Naive thymus-derived CD4-positive, alpha-beta T cell (primary cell): Measurements from ENCODE around the gene SRCAP. TPM values are rescaled to one million over a fixed set of nuclear protein-coding genes. Genes with fewer than 3 reads are reported as not detected.

Source experiments
- ATAC-seq: fragments of 150-1000 bp; cut with Tn5 transposase; 2 replicates; pipeline ENCODE4 v1.10.0; 2021; ENCODE audit warnings: mild to moderate bottlenecking, moderate library complexity
- CTCF ChIA-PET: fragments of 350-600 bp; sonication (Branson Sonifier 250); formaldehyde crosslinking; loops from one replicate; lab custom pipeline; 2021; ENCODE audit warnings: antibody characterized with exemption; lab: Charles Lee
- POLR2A ChIA-PET: fragments of 350-600 bp; sonication (Branson Sonifier 250); formaldehyde crosslinking; loops from one replicate; lab custom pipeline; 2021; ENCODE audit warnings: antibody characterized with exemption, inconsistent platforms; lab: Charles Lee
- DNase-seq, 9 donors: peaks; one replicate each; pipeline versions ENCODE4 v3.0.0 to v3.0.0-alpha.2; 2020 to 2022; ENCODE audit warnings: mixed read lengths in 1 of 9
- H3K27ac ChIP-seq: one replicate; pipeline ENCODE4 v1.7.0; 2013; ENCODE audit warnings: mild to moderate bottlenecking, low read depth, low read length, moderate library complexity
- H3K27me3 ChIP-seq, 2 donors: one replicate each; pipeline ENCODE4 v1.7.0; 2013; ENCODE audit warnings: low read length in 2 of 2, mild to moderate bottlenecking in 2 of 2, moderate library complexity in 2 of 2; ENCODE audit not compliant: control insufficient read depth in 2 of 2, insufficient read depth in 2 of 2
- H3K36me3 ChIP-seq, 3 experiments: 1 replicate in 2 of 3; 2 replicates in 1 of 3; pipeline ENCODE4 v1.7.0; 2013; ENCODE audit warnings: low read length in 3 of 3, mild to moderate bottlenecking in 3 of 3, moderate library complexity in 1 of 3; ENCODE audit not compliant: insufficient read depth in 3 of 3, control insufficient read depth in 2 of 3
- H3K4me1 ChIP-seq, 2 donors: one replicate each; pipeline ENCODE4 v1.7.0; 2013; ENCODE audit warnings: low read length in 2 of 2, mild to moderate bottlenecking in 2 of 2, moderate library complexity in 1 of 2; ENCODE audit not compliant: control insufficient read depth in 2 of 2, insufficient read depth in 2 of 2
- H3K4me3 ChIP-seq: 2 replicates; pipeline ENCODE4 v1.7.0; 2013; ENCODE audit warnings: mild to moderate bottlenecking, low read length
- H3K9me3 ChIP-seq, 3 experiments: 1 replicate in 2 of 3; 2 replicates in 1 of 3; pipeline ENCODE4 v1.7.0; 2013; ENCODE audit warnings: low read length in 3 of 3; ENCODE audit not compliant: control insufficient read depth in 2 of 3
- H3K27ac Mint-ChIP-seq, 9 donors: one replicate each; pipeline ENCODE4 v1.8.0; 2020 to 2022; ENCODE audit warnings: mixed read lengths in 9 of 9, mild to moderate bottlenecking in 8 of 9, moderate library complexity in 5 of 9, inconsistent platforms in 2 of 9
- H3K27me3 Mint-ChIP-seq, 5 donors: one replicate each; pipeline ENCODE4 v1.8.0; 2021 to 2022; ENCODE audit warnings: mixed read lengths in 5 of 5, mild to moderate bottlenecking in 1 of 5
- H3K36me3 Mint-ChIP-seq, 5 donors: one replicate each; pipeline ENCODE4 v1.8.0; 2020 to 2022; ENCODE audit warnings: mixed read lengths in 5 of 5, mild to moderate bottlenecking in 3 of 5, inconsistent platforms in 1 of 5
- H3K4me1 Mint-ChIP-seq, 7 donors: one replicate each; pipeline ENCODE4 v1.8.0; 2020 to 2022; ENCODE audit warnings: mixed read lengths in 7 of 7, mild to moderate bottlenecking in 3 of 7, inconsistent platforms in 1 of 7
- H3K4me3 Mint-ChIP-seq, 10 donors: one replicate each; pipeline ENCODE4 v1.8.0; 2020 to 2022; ENCODE audit warnings: mild to moderate bottlenecking in 10 of 10, mixed read lengths in 10 of 10, moderate library complexity in 6 of 10, inconsistent platforms in 2 of 10
- H3K9me3 Mint-ChIP-seq, 11 donors: one replicate each; pipeline ENCODE4 v1.8.0; 2020 to 2022; ENCODE audit warnings: mixed read lengths in 11 of 11, mild to moderate bottlenecking in 4 of 11, inconsistent platforms in 1 of 11, moderate library complexity in 1 of 11
- intact Hi-C, 2 donors: fragments of 100-400 bp; cut with micrococcal nuclease; formaldehyde crosslinking; loops; one replicate each; pipeline ENCODE4 v1.15.1; 2023
- polyA plus RNA-seq, 2 donors: library from polyadenylated mRNA; unstranded; fragments of 300-500 nt; fragmentation: Illumina TruSeq; gene quantifications; one replicate each; pipeline ENCODE4 v1.2.3, GENCODE V29; 2021
- total RNA-seq, 6 experiments: library from RNA in 5 of 6; stranded (reverse) in 5 of 6; gene quantifications; 1 replicate in 5 of 6; 2 replicates in 1 of 6; pipeline ENCODE4 v1.2.3 and lab custom pipeline; 2021 to 2026

The SRCAP gene
- total RNA-seq (100 to 1,000 TPM in 2 of 5 experiments, 10 to 100 TPM in 3; 82.6 to 111 (median 97.5) TPM), polyA plus RNA-seq (10 to 100 TPM; 11.8 to 40.5 TPM), total RNA-seq (lab: John Stamatoyannopoulos, UW) (24.0 reads per million, percentile 54 among the genes with 10 or more reads in this experiment)

- peaks cover 3 to 20% (median 4%) of the 10 kb centered on the region in 5 donors for H3K36me3 Mint-ChIP-seq
Observed at GRCh38 chr16:30698816-30699614, at the start of gene SRCAP. Gene SRCAP, plus strand, starts transcription at chr16:30699171. Its CDS starts 1,654 bp downstream, at chr16:30700825.

DNA sequence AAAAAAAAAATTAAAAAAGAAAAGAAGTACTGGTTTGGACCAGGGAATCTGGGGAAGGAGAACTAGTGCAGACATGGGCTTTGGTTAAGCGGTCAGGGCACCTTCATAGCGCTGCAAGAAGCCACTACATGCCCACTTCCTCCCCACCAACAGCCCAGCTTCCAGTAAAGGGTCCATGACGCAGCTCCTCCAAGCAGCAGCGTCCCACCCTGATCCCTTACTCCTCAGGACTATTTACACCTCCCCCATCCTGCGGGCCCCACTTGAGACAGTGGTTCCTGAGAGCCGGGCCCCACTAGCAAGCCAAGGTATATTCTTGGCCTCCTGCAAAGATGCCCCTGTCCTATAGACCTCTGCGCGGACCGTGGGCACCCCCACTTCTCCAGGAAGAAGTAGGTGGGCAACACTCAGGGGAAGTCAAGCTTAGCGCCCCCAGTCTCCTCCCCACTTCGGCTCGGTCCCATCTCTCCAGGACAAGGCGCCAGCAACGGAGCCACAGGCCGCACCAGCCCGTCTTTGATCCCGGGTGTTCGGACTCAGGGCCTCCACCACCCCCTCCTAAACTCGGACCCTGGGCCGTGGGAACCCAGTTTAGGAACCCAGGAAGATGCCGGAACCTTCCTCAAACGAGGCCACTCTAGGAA is 49.1 kb upstream of the SRCAP start:
- peaks cover 0 to 30% (median under 1%) of the 10 kb centered on the region in 3 experiments for H3K36me3 ChIP-seq
- intact Hi-C loops: loop anchor here (1.0 to 10.0 kb wide), 18 partner anchors 8 to 555 kb away; partner anchors contain the start of genes DCTPP1 (in 2 of the 2), FBRS (in 2 of the 2), ZNF689 (in 2 of the 2) and FBXL19 (in 1 of the 2)
- peaks cover 19 to 33% (median 21%) of the 10 kb centered on the region in 7 donors for H3K4me1 Mint-ChIP-seq
- H3K27ac Mint-ChIP-seq: peak overlapping the region; percentile 95 to 99 (median 98)
- ChIA-PET CTCF (interaction anchor here (0.6 to 2.8 kb wide), 11 partner anchors 19 to 860 kb away, joined by 3 to 25 read pairs (median 3); partner anchors contain the start of genes KIF22 and ZNF747), POLR2A (interaction anchor here (0.6 to 2.7 kb wide), 27 partner anchors 9 to 492 kb away, joined by 3 to 49 read pairs (median 3); partner anchors contain the start of genes CORO1A, FBRS, SRCAP and ZNF688)
- no peaks in the 10 kb centered on the region for H3K9me3 ChIP-seq
- peak overlapping the region; percentile 90 for H3K27ac ChIP-seq
- peak overlapping the region; percentile 86 to 100 (median 98) for H3K4me3 Mint-ChIP-seq
- no peaks in the 10 kb centered on the region for H3K9me3 Mint-ChIP-seq
- peaks cover 0 to 4% (median 0%) of the 10 kb centered on the region in 5 donors for H3K27me3 Mint-ChIP-seq
- H3K4me3 ChIP-seq: peak overlapping the region; percentile 100
- H3K27me3 ChIP-seq: no peaks in the 10 kb centered on the region
- H3K4me1 ChIP-seq: peaks cover 9 to 10% of the 10 kb centered on the region in 2 donors
- peak in 2 of 9 donors; percentile 42 to 49 for DNase-seq
- H3K36me3 Mint-ChIP-seq: peaks cover 0 to 11% (median 3%) of the 10 kb centered on the region in 5 donors
- ATAC-seq: peak; percentile 1

More at GRCh38 chr16:30698816-30699614, at the start of gene SRCAP:
- ATAC-seq (peak; percentile 44), DNase-seq (peak in 8 of 9 donors; percentile 71 to 91 (median 78))
- H3K36me3 ChIP-seq: peaks cover 10 to 36% (median 11%) of the 10 kb centered on the region in 3 experiments
- ChIA-PET CTCF (interaction anchor here (0.7 kb wide), 1 partner anchor 41 kb away, joined by 3 read pairs; the partner anchor contains the start of gene FBRS), POLR2A (interaction anchor here (0.6 to 6.2 kb wide), 8 partner anchors 10 to 1170 kb away, joined by 3 to 113 read pairs (median 4); partner anchors contain the start of gene FBRS)
- no peaks in the 10 kb centered on the region for H3K27me3 ChIP-seq
- Mint-ChIP-seq H3K9me3 (peaks cover 0 to 3% (median 0%) of the 10 kb centered on the region in 11 donors), H3K27me3 (no peaks in the 10 kb centered on the region), H3K27ac (peak within 1 kb of the TSS; percentile 99 to 100 (median 100)), H3K4me3 (peak within 1 kb of the TSS; percentile 87 to 99 (median 98)), H3K4me1 (peaks cover 20 to 42% (median 34%) of the 10 kb centered on the region in 7 donors)
- peaks cover 15 to 27% of the 10 kb centered on the region in 2 donors for H3K4me1 ChIP-seq
- H3K9me3 ChIP-seq: no peaks in the 10 kb centered on the region
- peak within 1 kb of the TSS; percentile 86 for H3K4me3 ChIP-seq
- peak within 1 kb of the TSS; percentile 99 for H3K27ac ChIP-seq
- intact Hi-C loops: loop anchor here (1.0 to 10.0 kb wide), 26 partner anchors 18 to 758 kb away; partner anchors contain the start of genes FBRS (in 2 of the 2), PHKG2 (in 2 of the 2), PRR14 (in 2 of the 2) and ZNF785 (in 2 of the 2)

- Mint-ChIP-seq H3K4me3 (peak within 1 kb of the TSS; percentile 86 to 100 (median 98)), H3K36me3 (peaks cover 0 to 15% (median 3%) of the 10 kb centered on the region in 5 donors), H3K4me1 (peaks cover 19 to 39% (median 22%) of the 10 kb centered on the region in 7 donors), H3K9me3 (no peaks in the 10 kb centered on the region), H3K27me3 (peaks cover 0 to 3% (median 0%) of the 10 kb centered on the region in 5 donors), H3K27ac (peak within 1 kb of the TSS; percentile 95 to 99 (median 98))
- Histone ChIP-seq H3K9me3 (no peaks in the 10 kb centered on the region), H3K4me1 (peaks cover 9 to 10% of the 10 kb centered on the region in 2 donors), H3K27ac (peak within 1 kb of the TSS; percentile 90), H3K27me3 (no peaks in the 10 kb centered on the region), H3K4me3 (peak within 1 kb of the TSS; percentile 100), H3K36me3 (peaks cover 5 to 37% (median 7%) of the 10 kb centered on the region in 3 experiments)
- ATAC-seq: peak; percentile 93
- POLR2A ChIA-PET: interaction anchor here (0.7 to 2.7 kb wide), 28 partner anchors 9 to 530 kb away, joined by 3 to 49 read pairs (median 4); partner anchors contain the start of genes CORO1A, FBRS, SRCAP and ZNF688
- CTCF ChIA-PET: interaction anchor here (0.6 to 2.8 kb wide), 11 partner anchors 9 to 860 kb away, joined by 3 to 25 read pairs (median 3); partner anchors contain the start of genes KIF22 and ZNF747
- intact Hi-C loops: loop anchor here (1.0 to 10.0 kb wide), 21 partner anchors 8 to 556 kb away; partner anchors contain the start of genes DCTPP1 (in 2 of the 2), FBRS (in 2 of the 2), ZNF689 (in 2 of the 2) and CFAP119 (in 1 of the 2)
- peak; percentile 87 to 99 (median 96) for DNase-seq
Observed at GRCh38 chr16:30650369-30651123, 48.4 kb upstream of the SRCAP start, which contains the start of gene PRR14. Gene PRR14, plus strand, starts transcription at chr16:30650960. Its CDS starts 686 bp downstream, at chr16:30651646.

DNA sequence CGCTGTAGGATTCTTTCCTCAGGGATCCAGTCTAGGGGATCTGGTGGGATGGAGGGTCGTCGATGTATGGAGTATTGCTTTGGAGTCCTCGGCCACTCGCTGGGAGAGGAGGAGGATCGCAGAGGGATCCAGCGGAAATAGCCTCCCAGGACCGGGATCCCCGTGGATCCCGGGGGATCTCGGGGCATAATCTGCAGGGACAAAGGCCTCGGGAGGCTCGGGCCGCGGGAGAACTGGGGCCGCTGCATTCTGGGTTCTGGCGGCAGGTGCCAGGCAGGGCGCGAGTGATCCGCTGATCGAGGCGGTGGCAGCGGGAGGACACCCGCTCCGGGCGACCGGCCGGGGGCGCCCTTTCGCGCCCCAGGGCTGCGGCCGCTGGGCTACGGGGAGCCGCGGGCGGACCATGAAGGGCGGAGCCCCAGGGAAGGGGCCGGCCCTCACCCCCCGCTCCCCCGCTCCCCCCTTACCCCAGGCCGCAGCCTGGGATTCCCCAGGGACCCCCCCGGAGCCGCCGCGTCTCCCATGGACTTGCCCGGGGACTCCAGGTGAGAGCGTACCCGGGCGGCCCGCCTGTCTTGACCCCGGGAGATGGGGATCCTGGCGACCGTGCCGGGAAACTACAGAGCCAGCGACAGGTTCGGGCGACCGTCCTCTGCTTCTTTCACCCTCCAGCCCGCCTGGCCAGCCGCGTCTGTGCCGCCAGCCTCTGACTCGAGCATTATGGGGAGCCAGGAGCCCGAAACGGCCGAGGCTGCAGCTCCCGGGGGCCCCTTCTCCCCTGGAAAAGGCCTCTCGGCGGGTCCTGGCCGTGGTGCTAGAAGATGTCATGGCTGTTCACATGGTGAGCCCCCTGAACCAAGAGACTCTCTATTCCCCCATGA is 47.6 kb upstream of the SRCAP start:
- ATAC-seq: peak; percentile 72
- H3K27me3 Mint-ChIP-seq: no peaks in the 10 kb centered on the region
- Histone ChIP-seq H3K4me1 (peaks cover 9 to 10% of the 10 kb centered on the region in 2 donors), H3K36me3 (peaks cover 9 to 45% (median 12%) of the 10 kb centered on the region in 3 experiments), H3K9me3 (no peaks in the 10 kb centered on the region), H3K4me3 (peak overlapping the region; percentile 100), H3K27ac (peak overlapping the region; percentile 90), H3K27me3 (no peaks in the 10 kb centered on the region)
- CTCF ChIA-PET: interaction anchor here (0.6 to 2.8 kb wide), 6 partner anchors 8 to 178 kb away, joined by 3 to 25 read pairs (median 6); no protein-coding TSS in a partner anchor
- H3K36me3 Mint-ChIP-seq: peaks cover 0 to 19% (median 3%) of the 10 kb centered on the region in 5 donors
- DNase-seq: peak; percentile 49 to 85 (median 62)
- H3K4me1 Mint-ChIP-seq: peaks cover 19 to 44% (median 24%) of the 10 kb centered on the region in 7 donors
- peak overlapping the region; percentile 95 to 99 (median 98) for H3K27ac Mint-ChIP-seq
- H3K9me3 Mint-ChIP-seq: no peaks in the 10 kb centered on the region
- intact Hi-C loops: loop anchor here (1.0 to 10.0 kb wide), 10 partner anchors 43 to 557 kb away; partner anchors contain the start of genes CFAP119 (in 1 of the 2), DCTPP1 (in 1 of the 2), FBXL19 (in 1 of the 2) and RNF40 (in 1 of the 2)
- H3K4me3 Mint-ChIP-seq: peak overlapping the region; percentile 86 to 100 (median 98)
- POLR2A ChIA-PET: interaction anchor here (0.6 to 2.7 kb wide), 18 partner anchors 9 to 529 kb away, joined by 3 to 49 read pairs (median 4); partner anchors contain the start of genes CORO1A, FBRS, ZNF688 and ZNF689
